Heart right ventricle (tissue), 16 donors: ENCODE results near the gene BOD1. TPM values are rescaled to one million over a fixed set of nuclear protein-coding genes. Genes with fewer than 3 reads are reported as not detected.

ENCODE experiments used
- ATAC-seq, 8 donors: fragments of 200-7000 bp; cut with Tn5 transposase; one replicate each; pipeline ENCODE4 v1.9.1; 2020; ENCODE audit warnings: mild to moderate bottlenecking in 8 of 8, moderate library complexity in 8 of 8, moderate number of reproducible peaks in 1 of 8
- DNase-seq, 2 donors: peaks; one replicate each; pipeline ENCODE4 v3.0.0-alpha.2; 2020
- H3K27ac ChIP-seq, 10 donors: fragments of 200-600 bp; sonication (generic) in 2 of 10; one replicate each; pipeline versions ENCODE4 v1.5.0 to v1.8.0; 2020 to 2022; ENCODE audit warnings: mild to moderate bottlenecking in 3 of 10
- H3K27me3 ChIP-seq, 7 donors: fragments of 200-600 bp; one replicate each; pipeline ENCODE4 v1.8.0; 2021 to 2022; ENCODE audit warnings: mild to moderate bottlenecking in 2 of 7
- H3K36me3 ChIP-seq, 9 donors: fragments of 200-600 bp; sonication (generic) in 1 of 9; one replicate each; pipeline versions ENCODE4 v1.5.0 to v1.8.0; 2020 to 2022; ENCODE audit warnings: mild to moderate bottlenecking in 2 of 9
- H3K4me1 ChIP-seq, 9 donors: fragments of 200-600 bp; sonication (generic) in 1 of 9; one replicate each; pipeline versions ENCODE4 v1.5.0 to v1.8.0; 2020 to 2022; ENCODE audit warnings: mild to moderate bottlenecking in 4 of 9
- H3K4me3 ChIP-seq, 10 donors: fragments of 200-600 bp; sonication (generic) in 2 of 10; one replicate each; pipeline versions ENCODE4 v1.5.0 to v1.8.0; 2020 to 2022; ENCODE audit warnings: mild to moderate bottlenecking in 7 of 10, moderate library complexity in 2 of 10
- H3K9me3 ChIP-seq, 11 donors: fragments of 200-600 bp in 10 of 11; sonication (generic) in 2 of 11; one replicate each; pipeline versions ENCODE4 v1.5.0 to v1.8.0; 2013 to 2022; ENCODE audit warnings: mild to moderate bottlenecking in 2 of 11, control low read depth in 1 of 11, moderate library complexity in 1 of 11
- WGBS, 2 donors: extraction: QIAGEN DNeasy Blood & Tissue Kit; methylation state at CpG; one replicate each; pipeline ENCODE4 v1.1.7; 2013; ENCODE audit warnings: inconsistent platforms in 1 of 2; 5-methylcytosine and 5-hydroxymethylcytosine counted together
- intact Hi-C, 10 donors: fragments of 100-400 bp; cut with DNase I; formaldehyde crosslinking; loops; one replicate each; pipeline versions ENCODE4 v1.11.1 to v1.14.2; 2022
- polyA plus RNA-seq, 2 donors: library from polyadenylated mRNA; stranded (reverse); fragments of 200-250 nt; gene quantifications; one replicate each; pipeline ENCODE4 v1.2.3, GENCODE V29; 2013
- total RNA-seq, 10 donors: library from RNA; stranded (reverse); fragmentation: NEBNext Ultra II Directional in 3 of 10; extraction: Animal tissue kit (Norgen Biotek cat#: 25700) in 3 of 10; gene quantifications; one replicate each; pipeline versions ENCODE4 v1.2.1 to v1.2.4, GENCODE V29; 2021 to 2023
- TF ChIP-seq, protein P1 (sequence below), 9 donors: fragments of 200-600 bp; sonication (generic) in 2 of 9; IDR thresholded peaks; one replicate each; pipeline versions ENCODE4 v1.5.0 to v1.8.0; 2021 to 2022; ENCODE audit warnings: antibody characterized with exemption in 9 of 9, mild to moderate bottlenecking in 5 of 9, moderate library complexity in 1 of 9
- donor health status: Arrhythmogenic right ventricular cardiomyopathy.
- donor health status: ischemic (EF 13 %, LVEDD 7.1; RV severe dilation, severe dysfunction).
- donor health status: healthy with polysubstance abuse.
- donor health status: DM: no; HTN: yes; CAD: no.
- donor health status: DM: no; HTN: no; CAD: no.
- donor health status: ischemic (EF 25% LVEDD 6.9; RV normal size, moderate dysfunction).
- donor health status: ischemic (EF 25% LVEDD 5.7; RV mildly dilated, moderate dysfunction).
- donor health status: healthy.
- donor health status: DM: yes; HTN: yes; CAD: no.
- donor health status: Ischemic cardiomyopathy.
- donor health status: ischemic (EF 35%, LVEDD 5.7; RV mildly dilated, moderate dysfunction).
- donor health status: nonischemic (EF 11% LVEDD 7.7; RV severe dilation, severe dysfunction).
- donor health status: DM: yes; HTN: yes; CAD: no.
- donor health status: PGD.
- donor health status: ischemic (EF 29% LVEDD 5.4; RV normal size, mild dysfunction).
- donor health status: nonischemic (EF 23%, LVEDD 6.1; RV moderate dilation, normal function).

Gene BOD1
- total and polyA plus RNA-seq, 12 donors = 20.2 to 54.3 (median 45.7) TPM

DNA sequence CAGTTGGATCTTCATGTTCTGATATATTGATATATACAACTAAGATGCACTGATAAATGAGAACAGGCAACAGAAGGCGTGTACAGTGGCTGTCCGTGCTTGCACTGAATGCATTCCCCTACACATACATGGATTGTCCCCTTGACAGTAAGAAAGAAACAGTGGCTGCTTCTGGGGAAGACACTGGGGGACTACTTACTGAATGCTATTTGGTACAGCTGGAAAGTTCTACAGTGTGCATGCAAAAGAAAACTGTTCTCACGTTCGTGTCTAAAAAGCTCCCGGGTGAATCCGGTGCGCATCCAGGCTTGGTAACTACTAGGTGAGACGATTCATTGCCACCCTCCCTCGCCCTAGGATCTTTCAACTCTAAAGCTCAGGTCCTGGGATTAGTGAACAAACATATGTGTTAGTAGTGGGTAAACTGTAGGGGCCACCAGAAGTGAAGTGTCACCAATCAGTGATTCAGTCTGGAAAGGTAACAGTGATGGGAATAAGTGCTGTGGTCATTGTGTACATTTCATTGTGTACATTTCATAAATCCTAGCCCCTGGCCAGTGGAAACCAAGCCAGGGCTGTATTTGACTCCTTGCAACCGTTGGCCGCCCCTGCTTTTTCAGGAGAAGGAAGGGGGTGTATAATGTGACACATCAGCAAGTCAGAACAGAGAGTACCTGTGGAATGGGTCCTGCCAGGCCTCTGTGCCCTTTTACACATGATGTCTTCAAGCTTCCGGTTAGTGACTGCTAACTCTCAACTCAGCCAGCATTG lies 46.3 kb upstream of the BOD1 start:
- intact Hi-C loops = no loop called here
- TF ChIP-seq, protein P1, sequence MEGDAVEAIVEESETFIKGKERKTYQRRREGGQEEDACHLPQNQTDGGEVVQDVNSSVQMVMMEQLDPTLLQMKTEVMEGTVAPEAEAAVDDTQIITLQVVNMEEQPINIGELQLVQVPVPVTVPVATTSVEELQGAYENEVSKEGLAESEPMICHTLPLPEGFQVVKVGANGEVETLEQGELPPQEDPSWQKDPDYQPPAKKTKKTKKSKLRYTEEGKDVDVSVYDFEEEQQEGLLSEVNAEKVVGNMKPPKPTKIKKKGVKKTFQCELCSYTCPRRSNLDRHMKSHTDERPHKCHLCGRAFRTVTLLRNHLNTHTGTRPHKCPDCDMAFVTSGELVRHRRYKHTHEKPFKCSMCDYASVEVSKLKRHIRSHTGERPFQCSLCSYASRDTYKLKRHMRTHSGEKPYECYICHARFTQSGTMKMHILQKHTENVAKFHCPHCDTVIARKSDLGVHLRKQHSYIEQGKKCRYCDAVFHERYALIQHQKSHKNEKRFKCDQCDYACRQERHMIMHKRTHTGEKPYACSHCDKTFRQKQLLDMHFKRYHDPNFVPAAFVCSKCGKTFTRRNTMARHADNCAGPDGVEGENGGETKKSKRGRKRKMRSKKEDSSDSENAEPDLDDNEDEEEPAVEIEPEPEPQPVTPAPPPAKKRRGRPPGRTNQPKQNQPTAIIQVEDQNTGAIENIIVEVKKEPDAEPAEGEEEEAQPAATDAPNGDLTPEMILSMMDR (IDR thresholded peaks at IDR 0.05) = no peak
- Histone ChIP-seq H3K27me3 (no peaks in the 10 kb centered on the region), H3K9me3 (peaks cover 0 to 14% (median 3%) of the 10 kb centered on the region in 11 donors), H3K4me3 (no peak overlapping the region), H3K27ac (no peak overlapping the region), H3K4me1 (peaks cover 0 to 9% (median 0%) of the 10 kb centered on the region in 9 donors), H3K36me3 (no peaks in the 10 kb centered on the region)
- ATAC-seq = no peak
- DNase-seq = no peak
- WGBS, 2 donors = 94% methylated on average over 12 of the region's 12 CpGs

- no peak overlapping the region for H3K27ac ChIP-seq
- 80 to 86% methylated on average over 14 of the region's 14 CpGs for WGBS, 2 donors
- TF ChIP-seq, protein P1 (IDR thresholded peaks at IDR 0.05) = no peak
- no peaks in the 10 kb centered on the region for H3K36me3 ChIP-seq
- H3K27me3 ChIP-seq = no peaks in the 10 kb centered on the region
- intact Hi-C loops = no loop called here
- ATAC-seq (no peak), DNase-seq (no peak)
- peaks cover 0 to 10% (median 3%) of the 10 kb centered on the region in 11 donors for H3K9me3 ChIP-seq
- peaks cover 0 to 9% (median 0%) of the 10 kb centered on the region in 9 donors for H3K4me1 ChIP-seq
- H3K4me3 ChIP-seq = no peak overlapping the region
Measured at GRCh38 chr5:173660481-173661280, 44.2 kb upstream of the BOD1 start.

- WGBS, 2 donors = 89 to 94% methylated on average over 6 of the region's 6 CpGs
- Histone ChIP-seq H3K4me1 (peaks cover 0 to 8% (median 0%) of the 10 kb centered on the region in 9 donors), H3K9me3 (peaks cover 0 to 9% (median 3%) of the 10 kb centered on the region in 11 donors), H3K36me3 (no peaks in the 10 kb centered on the region), H3K27ac (no peak overlapping the region), H3K27me3 (no peaks in the 10 kb centered on the region), H3K4me3 (no peak overlapping the region)
- no peak for DNase-seq
- intact Hi-C loops = no loop called here
- TF ChIP-seq, protein P1 (IDR thresholded peaks at IDR 0.05) = no peak
- no peak for ATAC-seq
Measured at GRCh38 chr5:173659423-173659822, 43.0 kb upstream of the BOD1 start.

- 89 to 92% methylated on average over 14 of the region's 14 CpGs for WGBS, 2 donors
Measured at GRCh38 chr5:173657741-173658356, 41.4 kb upstream of the BOD1 start.

More at GRCh38 chr5:173657741-173658356, 41.4 kb upstream of the BOD1 start:
- Histone ChIP-seq H3K9me3 (peaks cover 0 to 17% (median 4%) of the 10 kb centered on the region in 11 donors), H3K27me3 (no peaks in the 10 kb centered on the region), H3K27ac (no peak overlapping the region), H3K4me1 (no peaks in the 10 kb centered on the region), H3K4me3 (no peak overlapping the region), H3K36me3 (no peaks in the 10 kb centered on the region)
- ATAC-seq = no peak
- TF ChIP-seq, protein P1 (IDR thresholded peaks at IDR 0.05) = no peak
- intact Hi-C loops = no loop called here
- no peak for DNase-seq
